ENCODE results near the gene NUDT4.

GRCh38 chr12:93417967-93418480, 40.3 kb downstream of the NUDT4 start:
- TF ChIP-seq, protein P1, sequence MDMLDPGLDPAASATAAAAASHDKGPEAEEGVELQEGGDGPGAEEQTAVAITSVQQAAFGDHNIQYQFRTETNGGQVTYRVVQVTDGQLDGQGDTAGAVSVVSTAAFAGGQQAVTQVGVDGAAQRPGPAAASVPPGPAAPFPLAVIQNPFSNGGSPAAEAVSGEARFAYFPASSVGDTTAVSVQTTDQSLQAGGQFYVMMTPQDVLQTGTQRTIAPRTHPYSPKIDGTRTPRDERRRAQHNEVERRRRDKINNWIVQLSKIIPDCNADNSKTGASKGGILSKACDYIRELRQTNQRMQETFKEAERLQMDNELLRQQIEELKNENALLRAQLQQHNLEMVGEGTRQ (IDR thresholded peaks at IDR 0.05; ENCODE audit: borderline replicate concordance, low read depth, low read length) = no peak
- TF ChIP-seq, protein P2, sequence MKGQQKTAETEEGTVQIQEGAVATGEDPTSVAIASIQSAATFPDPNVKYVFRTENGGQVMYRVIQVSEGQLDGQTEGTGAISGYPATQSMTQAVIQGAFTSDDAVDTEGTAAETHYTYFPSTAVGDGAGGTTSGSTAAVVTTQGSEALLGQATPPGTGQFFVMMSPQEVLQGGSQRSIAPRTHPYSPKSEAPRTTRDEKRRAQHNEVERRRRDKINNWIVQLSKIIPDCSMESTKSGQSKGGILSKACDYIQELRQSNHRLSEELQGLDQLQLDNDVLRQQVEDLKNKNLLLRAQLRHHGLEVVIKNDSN (IDR thresholded peaks at IDR 0.05; ENCODE audit: borderline replicate concordance, low read depth) = no peak
- TF ChIP-seq, protein P3, sequence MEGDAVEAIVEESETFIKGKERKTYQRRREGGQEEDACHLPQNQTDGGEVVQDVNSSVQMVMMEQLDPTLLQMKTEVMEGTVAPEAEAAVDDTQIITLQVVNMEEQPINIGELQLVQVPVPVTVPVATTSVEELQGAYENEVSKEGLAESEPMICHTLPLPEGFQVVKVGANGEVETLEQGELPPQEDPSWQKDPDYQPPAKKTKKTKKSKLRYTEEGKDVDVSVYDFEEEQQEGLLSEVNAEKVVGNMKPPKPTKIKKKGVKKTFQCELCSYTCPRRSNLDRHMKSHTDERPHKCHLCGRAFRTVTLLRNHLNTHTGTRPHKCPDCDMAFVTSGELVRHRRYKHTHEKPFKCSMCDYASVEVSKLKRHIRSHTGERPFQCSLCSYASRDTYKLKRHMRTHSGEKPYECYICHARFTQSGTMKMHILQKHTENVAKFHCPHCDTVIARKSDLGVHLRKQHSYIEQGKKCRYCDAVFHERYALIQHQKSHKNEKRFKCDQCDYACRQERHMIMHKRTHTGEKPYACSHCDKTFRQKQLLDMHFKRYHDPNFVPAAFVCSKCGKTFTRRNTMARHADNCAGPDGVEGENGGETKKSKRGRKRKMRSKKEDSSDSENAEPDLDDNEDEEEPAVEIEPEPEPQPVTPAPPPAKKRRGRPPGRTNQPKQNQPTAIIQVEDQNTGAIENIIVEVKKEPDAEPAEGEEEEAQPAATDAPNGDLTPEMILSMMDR (IDR thresholded peaks at IDR 0.05) = no peak
- TF ChIP-seq YY1 (IDR thresholded peaks at IDR 0.05; ENCODE audit: low read depth) = no peak
- TF ChIP-seq RFX5 (IDR thresholded peaks at IDR 0.05; ENCODE audit: low read length) = no peak
- no peak for TF ChIP-seq POLR2AphosphoS5 (IDR thresholded peaks at IDR 0.05; ENCODE audit: low read depth, low read length)
- no peak for TF ChIP-seq JUND (IDR thresholded peaks at IDR 0.05)
- TF ChIP-seq, protein P4, sequence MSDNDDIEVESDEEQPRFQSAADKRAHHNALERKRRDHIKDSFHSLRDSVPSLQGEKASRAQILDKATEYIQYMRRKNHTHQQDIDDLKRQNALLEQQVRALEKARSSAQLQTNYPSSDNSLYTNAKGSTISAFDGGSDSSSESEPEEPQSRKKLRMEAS (IDR thresholded peaks at IDR 0.05; ENCODE audit: low read depth) = no peak

Measured in SK-N-SH (cell line).